ENCODE measurements around the gene NAB1.

DNA sequence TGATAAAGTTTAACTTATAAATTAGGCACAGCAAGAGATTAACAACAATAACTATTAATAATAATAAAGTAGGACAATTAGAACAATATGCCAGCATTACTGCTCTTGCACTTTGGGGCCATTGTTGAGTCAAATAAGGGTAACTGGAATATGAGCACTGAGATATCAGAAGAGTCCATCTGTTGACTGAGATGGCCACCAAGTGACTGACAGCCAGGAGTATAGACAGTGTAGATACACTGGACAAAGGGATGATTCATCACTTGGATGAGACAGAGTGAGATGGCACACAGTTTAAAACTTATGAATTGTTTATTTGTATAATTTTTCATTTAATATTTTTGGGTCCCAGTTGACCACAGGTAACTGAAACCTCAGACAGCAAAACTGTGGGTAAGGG lies 20.0 kb downstream of the NAB1 start:
- TF ChIP-seq POLR2AphosphoS5 (IDR thresholded peaks at IDR 0.05) (no peak), POLR2A (IDR thresholded peaks at IDR 0.05) (no peak)
- TF ChIP-seq, protein P1, sequence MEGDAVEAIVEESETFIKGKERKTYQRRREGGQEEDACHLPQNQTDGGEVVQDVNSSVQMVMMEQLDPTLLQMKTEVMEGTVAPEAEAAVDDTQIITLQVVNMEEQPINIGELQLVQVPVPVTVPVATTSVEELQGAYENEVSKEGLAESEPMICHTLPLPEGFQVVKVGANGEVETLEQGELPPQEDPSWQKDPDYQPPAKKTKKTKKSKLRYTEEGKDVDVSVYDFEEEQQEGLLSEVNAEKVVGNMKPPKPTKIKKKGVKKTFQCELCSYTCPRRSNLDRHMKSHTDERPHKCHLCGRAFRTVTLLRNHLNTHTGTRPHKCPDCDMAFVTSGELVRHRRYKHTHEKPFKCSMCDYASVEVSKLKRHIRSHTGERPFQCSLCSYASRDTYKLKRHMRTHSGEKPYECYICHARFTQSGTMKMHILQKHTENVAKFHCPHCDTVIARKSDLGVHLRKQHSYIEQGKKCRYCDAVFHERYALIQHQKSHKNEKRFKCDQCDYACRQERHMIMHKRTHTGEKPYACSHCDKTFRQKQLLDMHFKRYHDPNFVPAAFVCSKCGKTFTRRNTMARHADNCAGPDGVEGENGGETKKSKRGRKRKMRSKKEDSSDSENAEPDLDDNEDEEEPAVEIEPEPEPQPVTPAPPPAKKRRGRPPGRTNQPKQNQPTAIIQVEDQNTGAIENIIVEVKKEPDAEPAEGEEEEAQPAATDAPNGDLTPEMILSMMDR (IDR thresholded peaks at IDR 0.05) = no peak
